Measurements from ENCODE around the gene CRYBG1. TPM values are rescaled to one million over a fixed set of nuclear protein-coding genes. Genes with fewer than 3 reads are reported as not detected.

The CRYBG1 gene
- total and polyA plus RNA-seq, 3 donors from 2014 or later, result 4.8 to 16.5 (median 7.8) TPM

DNA sequence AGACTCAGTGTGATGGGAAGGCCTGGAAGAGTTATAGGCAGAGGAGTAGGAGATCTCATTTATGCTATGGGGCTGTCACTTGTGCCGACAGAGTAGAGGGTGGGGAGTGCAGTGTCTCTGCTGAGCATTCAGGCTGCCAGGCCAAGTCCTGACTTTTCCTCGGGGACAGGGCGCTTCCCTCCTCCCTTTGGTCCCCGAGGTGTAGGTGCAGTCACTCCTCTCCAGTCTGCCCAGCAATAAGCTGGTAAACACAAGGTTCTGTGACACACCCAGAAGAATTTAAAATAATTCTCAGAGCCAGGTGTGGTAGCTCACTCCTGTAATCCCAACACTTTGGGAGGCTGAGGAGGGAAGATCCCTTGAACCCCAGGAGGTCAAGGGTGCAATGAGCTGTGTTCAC, 109.4 kb downstream of the CRYBG1 start:
- Histone ChIP-seq H3K4me3 (no peak overlapping the region), H3K27me3 (no peaks in the 10 kb centered on the region), H3K9me3 (no peaks in the 10 kb centered on the region), H3K27ac (no peak overlapping the region), H3K36me3 (ENCODE audit: low read depth, missing control alignments) (no peaks in the 10 kb centered on the region), H3K4me1 (no peaks in the 10 kb centered on the region)
- intact Hi-C loops (cut with DNase I; ENCODE audit: low total_unique reads), result no loop called here
- no peak for TF ChIP-seq CTCF (IDR thresholded peaks at IDR 0.05)
- TF ChIP-seq POLR2A (IDR thresholded peaks at IDR 0.05), result no peak
- WGBS, 2 donors, result 64 to 85% methylated on average over 1 to 4 of the region's 4 CpGs
- DNase-seq, result no peak

- WGBS, 2 donors, result 88 to 90% methylated on average over 5 of the region's 5 CpGs
- Histone ChIP-seq H3K9me3 (no peaks in the 10 kb centered on the region), H3K4me1 (peaks cover 3% of the 10 kb centered on the region), H3K27me3 (no peaks in the 10 kb centered on the region), H3K36me3 (ENCODE audit: low read depth, missing control alignments) (no peaks in the 10 kb centered on the region), H3K27ac (no peak overlapping the region), H3K4me3 (no peak overlapping the region)
- no peak for TF ChIP-seq POLR2A (IDR thresholded peaks at IDR 0.05)
- no peak for TF ChIP-seq CTCF (IDR thresholded peaks at IDR 0.05)
- no peak for DNase-seq
- intact Hi-C loops (cut with DNase I; ENCODE audit: low total_unique reads), result no loop called here
Observed at GRCh38 chr6:106470316-106470715, 109.8 kb downstream of the CRYBG1 start.

GRCh38 chr6:106470811-106471210, 110.3 kb downstream of the CRYBG1 start:
- Histone ChIP-seq H3K27ac (no peak overlapping the region), H3K4me1 (peaks cover 3% of the 10 kb centered on the region), H3K27me3 (no peaks in the 10 kb centered on the region), H3K4me3 (no peak overlapping the region), H3K36me3 (ENCODE audit: low read depth, missing control alignments) (no peaks in the 10 kb centered on the region), H3K9me3 (no peaks in the 10 kb centered on the region)
- TF ChIP-seq POLR2A (IDR thresholded peaks at IDR 0.05) (no peak), CTCF (IDR thresholded peaks at IDR 0.05) (no peak)
- intact Hi-C loops (cut with DNase I; ENCODE audit: low total_unique reads), result no loop called here
- no peak for DNase-seq

DNA sequence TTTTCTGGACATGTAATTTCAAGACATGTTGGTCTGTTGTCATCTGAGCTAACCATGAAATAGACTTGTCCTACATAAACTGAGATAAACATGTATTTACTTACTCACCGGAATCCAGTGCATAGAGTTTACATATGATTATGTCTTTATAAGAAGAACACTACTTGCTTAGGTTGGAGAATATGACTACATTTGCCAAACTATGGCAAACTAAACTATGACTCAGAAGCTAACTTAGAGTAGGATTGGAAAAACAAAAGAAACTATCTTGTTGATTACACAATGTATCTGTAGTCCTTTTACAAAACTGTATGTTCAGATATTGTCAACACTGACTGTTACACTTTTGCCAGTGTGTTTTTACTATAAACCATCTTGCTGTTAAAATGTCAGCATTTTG, 113.3 kb downstream of the CRYBG1 start:
- no peak for TF ChIP-seq CTCF (IDR thresholded peaks at IDR 0.05)
- no peak for DNase-seq
- Histone ChIP-seq H3K27ac (no peak overlapping the region), H3K4me3 (no peak overlapping the region), H3K9me3 (no peaks in the 10 kb centered on the region), H3K36me3 (ENCODE audit: low read depth, missing control alignments) (no peaks in the 10 kb centered on the region), H3K27me3 (no peaks in the 10 kb centered on the region), H3K4me1 (peaks cover 3% of the 10 kb centered on the region)
- 92 to 97% methylated on average over 1 of the region's 1 CpG for WGBS, 2 donors
- intact Hi-C loops (cut with DNase I; ENCODE audit: low total_unique reads), result no loop called here

DNA sequence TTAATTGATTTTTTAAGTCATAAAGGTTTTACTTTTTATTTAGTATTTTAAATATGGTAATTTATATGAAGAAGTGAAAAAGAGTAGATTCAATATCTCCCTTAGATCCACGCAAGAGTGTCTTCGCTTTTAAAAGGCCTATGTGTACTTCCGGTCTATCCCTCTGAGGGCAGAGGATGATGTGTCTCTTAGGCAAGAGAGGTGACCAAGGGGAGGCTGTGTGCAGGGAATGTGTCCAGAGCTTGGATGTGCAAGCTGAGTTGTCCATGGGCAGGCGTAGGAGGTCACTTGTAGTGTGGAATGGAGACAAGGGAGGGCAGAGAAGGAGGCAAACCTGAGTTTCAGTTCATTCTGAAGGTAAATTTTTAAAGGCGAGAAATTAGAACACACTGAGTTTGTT, 113.9 kb downstream of the CRYBG1 start:
- Histone ChIP-seq H3K4me1 (peaks cover 3% of the 10 kb centered on the region), H3K4me3 (no peak overlapping the region), H3K36me3 (ENCODE audit: low read depth, missing control alignments) (no peaks in the 10 kb centered on the region), H3K27ac (no peak overlapping the region), H3K9me3 (no peaks in the 10 kb centered on the region), H3K27me3 (no peaks in the 10 kb centered on the region)
- 87 to 88% methylated on average over 5 of the region's 5 CpGs for WGBS, 2 donors
- TF ChIP-seq CTCF (IDR thresholded peaks at IDR 0.05) (no peak), POLR2A (IDR thresholded peaks at IDR 0.05) (no peak)
- no peak for DNase-seq
- intact Hi-C loops (cut with DNase I; ENCODE audit: low total_unique reads), result no loop called here
